ENCODE data around the gene SLC29A3.

- TF ChIP-seq YY1 (IDR thresholded peaks at IDR 0.05; ENCODE audit: insufficient read depth, insufficient read length) (no peak), SUZ12 (IDR thresholded peaks at IDR 0.05; ENCODE audit: extremely low read depth, insufficient read depth, insufficient read length) (no peak), ZNF274 (IDR thresholded peaks at IDR 0.05; ENCODE audit: low read depth, low read length) (no peak)
Observed at GRCh38 chr10:71390461-71390835, 71.4 kb downstream of the SLC29A3 start.
